Hematopoietic multipotent progenitor cell treated with erythropoietin and hydrocortisone succinate and interleukin-3 and kit ligand, for 15 days (in vitro differentiated cells): ENCODE results near the gene GLS.
A peak's percentile ranks its signal among the peaks of the same experiment; 100 is the strongest.

Experiments used
- DNase-seq: peaks from one replicate; pipeline ENCODE4 v3.0.0-alpha.2; 2015; ENCODE audit warnings: low spot score

GLS gene

GRCh38 chr2:190996338-190996946 is 115.8 kb downstream of the GLS start:
- DNase-seq, result peak; percentile 74

GRCh38 chr2:190996947-190997346 is 116.3 kb downstream of the GLS start:
- DNase-seq, result no peak

GRCh38 chr2:190997526-190998113 is 117.0 kb downstream of the GLS start:
- DNase-seq, result no peak

DNA sequence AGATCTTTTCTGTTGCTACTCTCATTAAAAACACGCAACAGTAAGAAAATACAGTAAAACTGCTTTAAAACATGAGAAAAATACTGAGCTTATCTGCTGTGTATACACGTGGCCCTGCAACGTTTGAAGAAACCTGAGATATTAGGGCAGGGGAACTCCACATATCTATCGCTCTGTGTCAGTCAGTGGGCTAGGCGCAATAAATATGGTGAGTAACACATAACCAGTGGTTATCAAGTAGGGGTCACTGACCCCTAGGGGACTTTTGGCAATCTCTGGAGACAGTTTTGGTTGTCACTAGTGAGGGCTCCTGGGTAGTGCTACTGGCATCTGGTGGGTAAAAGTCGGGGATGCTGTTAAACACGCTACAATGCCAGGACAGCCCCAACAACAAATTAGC is 118.4 kb downstream of the GLS start:
- DNase-seq, result no peak

- no peak for DNase-seq
Observed at GRCh38 chr2:190999949-191000665, 119.5 kb downstream of the GLS start.

GRCh38 chr2:191001032-191001431 is 120.4 kb downstream of the GLS start:
- no peak for DNase-seq

GRCh38 chr2:191001624-191002023 is 121.0 kb downstream of the GLS start:
- no peak for DNase-seq

DNA sequence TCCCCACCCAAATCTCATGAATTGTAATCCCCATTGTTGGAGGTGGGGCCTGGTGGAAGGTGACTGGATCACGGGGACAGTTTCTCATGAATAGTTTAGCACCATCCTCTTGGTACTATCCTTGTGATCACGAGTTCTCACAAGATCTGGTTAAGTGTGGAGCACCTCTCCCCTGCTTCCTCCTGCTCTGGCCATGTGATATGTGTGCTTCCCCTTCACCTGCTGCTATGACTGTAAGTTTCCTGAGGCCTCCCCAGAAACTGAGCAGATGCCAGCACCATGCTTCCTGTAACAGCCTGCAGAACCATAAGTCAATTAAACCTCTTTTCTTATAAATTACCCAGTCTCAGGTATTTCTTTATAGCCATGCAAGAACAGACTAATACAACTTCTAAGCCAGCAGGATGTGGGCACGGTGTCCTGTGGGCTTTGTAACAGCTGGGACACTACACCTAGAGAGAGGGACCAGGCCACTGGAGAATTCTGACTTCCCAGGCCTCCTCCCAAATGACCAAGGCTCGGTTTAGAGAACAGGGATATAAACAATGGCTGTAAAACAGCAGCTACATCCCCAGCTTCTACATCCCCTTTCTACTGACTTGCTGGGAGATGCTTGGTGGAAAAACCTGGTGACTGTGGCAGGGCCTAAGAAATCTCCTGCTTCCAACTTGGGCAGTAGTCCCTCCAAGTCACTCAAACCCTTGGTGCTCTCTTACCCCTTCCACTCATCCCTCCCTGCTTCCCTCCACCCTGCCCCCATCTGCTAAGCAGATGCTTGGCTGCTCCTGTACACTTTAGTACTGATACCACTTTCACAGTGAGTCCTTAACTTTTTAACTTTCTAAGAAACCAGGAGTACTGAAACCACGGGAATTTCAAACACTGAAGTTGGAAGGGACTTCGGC is 123.0 kb downstream of the GLS start:
- no peak for DNase-seq

GRCh38 chr2:191006297-191006696 is 125.7 kb downstream of the GLS start:
- DNase-seq, result no peak

DNA sequence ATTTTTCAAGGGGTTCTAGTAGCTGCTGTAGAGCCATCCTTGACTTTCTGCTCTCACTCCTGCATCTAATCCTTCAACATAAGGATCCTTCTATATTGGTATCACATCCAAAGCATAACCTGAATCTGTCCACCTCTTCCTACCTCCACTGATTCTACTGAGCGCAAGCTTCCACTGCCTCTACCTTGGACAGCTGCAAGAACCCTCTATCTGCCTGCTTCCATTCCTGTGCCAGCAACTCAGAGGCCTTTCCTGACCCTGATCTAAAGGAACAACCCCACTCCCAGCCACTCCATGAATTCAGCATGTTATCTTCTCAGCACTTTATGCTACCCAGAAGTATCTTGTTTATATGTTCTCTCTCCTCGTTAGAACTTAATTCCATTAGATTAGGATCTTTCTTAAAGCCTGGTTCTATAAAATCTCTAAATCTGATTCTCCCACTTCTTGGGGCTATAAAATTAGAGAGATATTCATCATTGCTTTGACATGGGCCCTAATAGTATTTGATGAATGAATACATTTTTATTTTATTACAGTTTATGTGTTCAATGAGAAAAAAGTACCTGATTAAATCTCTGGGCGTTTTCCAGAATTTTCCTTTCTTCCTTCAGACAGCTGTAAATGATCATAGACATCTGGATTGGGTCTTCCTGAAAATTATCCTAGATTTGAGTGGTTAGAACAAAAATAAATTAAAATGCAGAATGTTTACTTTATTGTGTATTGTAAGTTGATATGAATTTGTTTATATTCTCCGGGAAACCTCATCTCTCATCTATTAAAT is 126.6 kb downstream of the GLS start:
- DNase-seq, result no peak

DNA sequence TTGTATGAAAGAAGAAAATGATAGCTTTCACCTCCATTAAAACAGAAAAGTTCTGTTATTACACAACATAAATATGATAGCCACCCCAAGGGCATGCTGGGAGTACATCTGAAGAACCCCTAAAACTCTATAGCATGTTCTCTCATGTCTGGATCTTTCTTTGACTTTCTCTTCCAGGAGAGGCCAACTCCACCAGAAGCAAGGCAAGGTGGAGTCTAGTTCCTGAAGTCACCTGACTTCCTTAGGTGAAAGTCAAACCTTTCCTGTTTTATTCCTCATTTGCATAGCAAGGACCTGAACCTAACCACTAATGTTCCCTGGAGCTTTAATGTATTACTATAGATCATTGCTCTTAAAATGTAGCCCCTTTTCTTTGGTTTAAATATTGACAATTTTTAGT is 127.7 kb downstream of the GLS start:
- no peak for DNase-seq

DNA sequence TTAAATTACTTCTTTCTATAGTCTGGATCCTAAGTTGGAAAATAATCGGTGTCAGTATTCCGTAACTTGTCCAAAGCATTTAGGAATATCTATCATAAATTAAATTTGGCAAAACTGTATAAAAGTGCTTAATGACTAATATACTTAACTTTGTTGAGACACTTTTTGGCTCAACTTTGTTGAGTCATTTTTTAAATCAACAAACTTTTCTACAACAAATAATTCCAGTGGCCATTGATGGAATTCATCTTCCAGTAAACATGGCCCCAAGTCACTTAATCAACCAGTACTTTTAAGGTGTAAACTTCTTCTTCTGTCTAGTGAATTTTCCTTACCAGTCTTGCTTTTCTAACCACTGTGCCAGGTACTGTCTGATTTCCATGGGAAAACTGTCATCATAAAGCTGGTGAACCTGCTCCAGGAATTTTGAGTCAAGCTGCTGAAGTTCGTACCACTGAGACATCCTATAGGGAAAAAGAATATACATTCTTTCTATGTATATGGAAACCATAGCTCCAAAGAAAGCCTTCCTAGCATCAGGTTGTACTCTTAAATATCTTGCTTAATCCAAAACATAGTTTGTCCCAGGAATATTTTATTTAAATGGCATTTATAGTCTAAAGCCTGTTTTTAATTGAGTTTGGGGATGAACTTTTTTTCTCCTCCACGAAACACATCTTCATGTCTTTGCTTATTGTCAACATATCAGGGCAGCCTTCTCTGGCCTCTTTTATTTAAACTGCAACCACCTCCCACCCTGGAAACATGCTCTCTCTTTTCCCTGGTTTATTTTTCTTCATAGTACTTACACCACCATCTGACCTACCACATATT is 129.1 kb downstream of the GLS start:
- no peak for DNase-seq

- no peak for DNase-seq
Observed at GRCh38 chr2:191010887-191011885, 130.6 kb downstream of the GLS start.

DNA sequence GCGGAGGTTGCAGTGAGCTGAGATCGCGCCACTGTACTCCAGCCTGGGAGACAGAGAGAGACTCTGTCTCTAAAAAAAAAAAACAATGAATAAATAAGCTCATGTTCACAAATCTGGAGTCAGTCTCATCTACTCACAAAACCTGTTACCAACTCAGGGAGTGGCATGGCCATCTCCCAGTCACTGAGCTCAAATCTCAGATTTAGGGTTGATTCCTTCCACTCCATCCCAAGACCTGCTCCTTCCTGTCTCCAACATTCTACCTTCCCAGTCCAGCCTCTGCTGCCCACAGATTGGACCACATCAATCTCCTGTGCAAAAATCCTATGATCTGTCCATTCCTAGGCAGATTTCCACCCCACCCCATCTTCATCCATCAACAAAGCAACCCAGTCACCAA is 131.7 kb downstream of the GLS start:
- DNase-seq, result no peak

DNA sequence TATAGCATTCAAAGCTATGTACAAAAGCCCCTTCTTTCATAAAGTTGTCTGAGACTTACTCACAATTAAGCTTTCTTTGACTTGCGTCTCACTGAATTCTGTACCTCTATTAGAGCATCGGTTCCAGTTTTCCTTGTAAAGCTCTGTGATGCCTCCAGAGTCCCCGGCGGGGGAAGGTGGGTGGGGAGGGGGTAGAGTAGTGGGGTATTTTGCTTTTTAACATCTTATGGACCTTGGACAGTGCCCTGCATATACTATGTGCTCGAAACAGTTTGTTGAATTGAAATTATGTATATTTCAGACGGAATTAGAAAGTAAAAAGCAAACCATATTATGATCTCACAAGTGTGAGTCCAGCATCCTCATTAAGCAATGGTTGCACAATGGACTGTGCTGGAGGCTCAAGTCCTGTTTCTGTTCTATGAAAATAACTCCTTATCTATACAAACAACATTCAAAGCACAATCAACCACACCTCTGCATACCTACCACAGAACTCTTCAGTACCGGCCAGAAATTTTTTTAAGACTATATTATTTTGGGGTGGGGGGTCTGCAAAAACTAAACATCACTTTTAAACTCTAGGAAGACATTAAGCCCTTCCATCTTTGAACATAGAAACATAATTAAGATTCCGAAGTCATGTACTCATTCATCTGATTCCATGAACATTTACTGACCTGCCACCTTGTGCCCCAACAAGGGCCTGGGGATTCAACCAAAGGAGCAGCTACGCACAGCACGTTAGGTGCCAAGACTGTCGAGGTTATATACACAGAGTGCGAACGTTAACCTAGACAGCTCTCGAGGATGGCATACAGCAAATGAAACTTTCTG is 132.4 kb downstream of the GLS start:
- DNase-seq, result no peak

GRCh38 chr2:191013682-191013931 is 133.0 kb downstream of the GLS start:
- no peak for DNase-seq

- DNase-seq, result peak; percentile 92
Observed at GRCh38 chr2:191013932-191014652, 133.5 kb downstream of the GLS start, which contains the start of gene STAT1. STAT1 (minus strand) TSS chr2:191014171; CDS start chr2:191010003, 4,168 bp downstream.

DNA sequence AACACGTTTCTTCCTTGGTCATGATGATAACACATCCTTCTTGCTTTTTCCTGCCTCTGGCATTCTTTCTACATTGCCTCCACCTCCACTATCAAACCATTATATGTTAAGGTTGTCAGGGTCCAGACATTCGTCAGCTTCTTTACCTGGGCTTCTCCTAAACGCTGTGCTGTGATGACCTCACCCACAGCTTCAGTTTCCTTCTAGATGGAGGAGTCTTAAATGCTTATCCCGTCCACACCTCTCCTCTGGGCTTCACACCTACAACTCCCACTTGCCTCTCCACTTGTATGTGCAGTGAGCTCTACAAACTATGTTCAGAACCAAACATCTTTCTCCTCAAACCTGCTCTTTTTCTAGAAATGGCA is 134.0 kb downstream of the GLS start:
- DNase-seq, result no peak
